ENCODE data around the gene ZNF814.
A peak's percentile ranks its signal among the peaks of the same experiment; 100 is the strongest.
"Not testable (repeated sequence)": the region's sequence is repeated elsewhere in the genome, so short reads cannot be mapped to it uniquely, and the experiment has no call there.

ZNF814 gene

GRCh38 chr19:57888560-57889231 lies at the start of gene ZNF814:
TSS of gene ZNF814 (minus strand) at chr19:57889037. CDS start at chr19:57888802, 235 bp downstream.
- peak; percentile 66 to 68 for DNase-seq

- no peak for DNase-seq
Observed at GRCh38 chr19:57935731-57936130, 46.9 kb upstream of the ZNF814 start.

GRCh38 chr19:57934820-57935665 lies 46.2 kb upstream of the ZNF814 start, which contains the start of gene ZNF418:
TSS of gene ZNF418 (minus strand) at chr19:57935402. CDS start at chr19:57933822, 1,580 bp downstream.
- no peak for DNase-seq

GRCh38 chr19:57927587-57927986 lies 38.8 kb upstream of the ZNF814 start:
- no peak for DNase-seq

- peak; percentile 86 to 90 for DNase-seq
Observed at GRCh38 chr19:57916168-57916995, 27.5 kb upstream of the ZNF814 start, which contains the start of gene ZNF417. TSS of gene ZNF417 (minus strand) at chr19:57916592. CDS start at chr19:57916411, 181 bp downstream.

- no peak for DNase-seq
Observed at GRCh38 chr19:57914531-57914930, 25.7 kb upstream of the ZNF814 start.

GRCh38 chr19:57907394-57907793 lies 18.6 kb upstream of the ZNF814 start:
- DNase-seq, result no peak

GRCh38 chr19:57905258-57905657 lies 16.4 kb upstream of the ZNF814 start:
- no peak for DNase-seq

GRCh38 chr19:57903618-57904184 lies 14.9 kb upstream of the ZNF814 start:
- no peak for DNase-seq

GRCh38 chr19:57900311-57900710 lies 11.5 kb upstream of the ZNF814 start:
- no peak for DNase-seq

GRCh38 chr19:57890706-57891105 lies 1.9 kb upstream of the ZNF814 start:
- DNase-seq, result not testable (repeated sequence)

GRCh38 chr19:57888107-57888559 lies 704 bp downstream of the ZNF814 start:
- DNase-seq, result no peak

- DNase-seq, result no peak
Observed at GRCh38 chr19:57887195-57887941, 1.5 kb downstream of the ZNF814 start.

GRCh38 chr19:57886046-57886445 lies 2.8 kb downstream of the ZNF814 start:
- no peak for DNase-seq

- not testable (repeated sequence) for DNase-seq
Observed at GRCh38 chr19:57873883-57874799, 14.7 kb downstream of the ZNF814 start.

GRCh38 chr19:57872450-57872849 lies 16.4 kb downstream of the ZNF814 start:
- no peak for DNase-seq

GRCh38 chr19:57870225-57870624 lies 18.6 kb downstream of the ZNF814 start:
- DNase-seq, result no peak

- DNase-seq, result not testable (repeated sequence)
Observed at GRCh38 chr19:57869655-57870054, 19.2 kb downstream of the ZNF814 start.

GRCh38 chr19:57867868-57868492 lies 20.9 kb downstream of the ZNF814 start:
- DNase-seq, result no peak

- not testable (repeated sequence) for DNase-seq
Observed at GRCh38 chr19:57862351-57862750, 26.5 kb downstream of the ZNF814 start.

All from SW 1271 (cell line).